RWPE1 (cell line): ENCODE results near the gene VWA5B1.

Source experiments
- CTCF ChIA-PET: fragments of 350-600 bp; sonication (Branson Sonifier 250); formaldehyde crosslinking; extraction: SDS; loops from one replicate; lab custom pipeline; 2021; lab: Yijun Ruan, JAX
- POLR2A ChIA-PET: fragments of 400-600 bp; formaldehyde crosslinking; extraction: SDS; loops from one replicate; lab custom pipeline; 2020; ENCODE audit warnings: antibody characterized with exemption; ENCODE audit not compliant: low non-redundant PET; lab: Yijun Ruan, JAX
- DNase-seq: peaks from one replicate; pipeline ENCODE4 v3.0.0; 2012; ENCODE audit warnings: low spot score
- H3K27ac ChIP-seq: fragments of 450-650 bp; 2 replicates; pipeline ENCODE4 v1.5.1; 2017
- CTCF ChIP-seq: fragments of 450-650 bp; conservative IDR thresholded peaks from 2 replicates; pipeline ENCODE4 v1.5.1; 2017; ENCODE audit warnings: low read depth, mild to moderate bottlenecking

Gene VWA5B1

DNA sequence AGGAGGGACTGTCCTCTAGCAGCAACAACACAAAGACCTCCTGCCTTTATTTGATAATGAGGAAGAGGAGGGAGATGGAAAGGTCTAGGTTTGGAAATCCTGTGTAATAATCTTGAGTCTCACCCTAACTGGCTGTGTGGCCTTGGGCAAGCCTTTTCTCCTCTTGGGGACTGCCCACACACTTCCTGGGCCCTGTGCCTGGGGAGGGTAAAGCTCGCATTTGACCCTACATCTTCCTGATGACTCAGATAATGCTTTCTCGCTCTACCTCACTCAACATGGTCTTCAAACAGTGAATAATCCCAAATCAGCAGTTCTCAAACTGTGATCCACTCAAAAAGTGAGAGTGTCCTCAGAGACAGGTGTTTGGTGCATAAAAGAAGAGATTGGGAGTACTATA is 81.2 kb downstream of the VWA5B1 start:
- ChIA-PET POLR2A (no interaction called here), CTCF (no interaction called here)
- DNase-seq = no peak
- H3K27ac ChIP-seq = no peak overlapping the region
- TF ChIP-seq CTCF = no peak

GRCh38 chr1:20372676-20373075 is 82.0 kb downstream of the VWA5B1 start:
- no peak overlapping the region for H3K27ac ChIP-seq
- TF ChIP-seq CTCF = no peak
- no peak for DNase-seq
- ChIA-PET POLR2A (no interaction called here), CTCF (interaction anchor here (0.6 to 1.2 kb wide), 2 partner anchors 59 to 746 kb away, joined by 3 read pairs; no protein-coding TSS in a partner anchor)

- no peak for DNase-seq
- H3K27ac ChIP-seq = no peak overlapping the region
- no peak for TF ChIP-seq CTCF
- ChIA-PET CTCF (interaction anchor here (0.6 to 1.2 kb wide), 3 partner anchors 58 to 746 kb away, joined by 3 to 4 read pairs (median 3); no protein-coding TSS in a partner anchor), POLR2A (no interaction called here)
These were observed 82.6 kb downstream of the VWA5B1 start for GRCh38 chr1:20373286-20373685.

- ChIA-PET CTCF (interaction anchor here (0.6 to 2.2 kb wide), 4 partner anchors 12 to 160 kb away, joined by 3 to 10 read pairs (median 4); no protein-coding TSS in a partner anchor), POLR2A (no interaction called here)
- H3K27ac ChIP-seq = no peak overlapping the region
- DNase-seq = no peak
- TF ChIP-seq CTCF = no peak
These were observed 83.1 kb downstream of the VWA5B1 start for GRCh38 chr1:20373764-20374163.

DNA sequence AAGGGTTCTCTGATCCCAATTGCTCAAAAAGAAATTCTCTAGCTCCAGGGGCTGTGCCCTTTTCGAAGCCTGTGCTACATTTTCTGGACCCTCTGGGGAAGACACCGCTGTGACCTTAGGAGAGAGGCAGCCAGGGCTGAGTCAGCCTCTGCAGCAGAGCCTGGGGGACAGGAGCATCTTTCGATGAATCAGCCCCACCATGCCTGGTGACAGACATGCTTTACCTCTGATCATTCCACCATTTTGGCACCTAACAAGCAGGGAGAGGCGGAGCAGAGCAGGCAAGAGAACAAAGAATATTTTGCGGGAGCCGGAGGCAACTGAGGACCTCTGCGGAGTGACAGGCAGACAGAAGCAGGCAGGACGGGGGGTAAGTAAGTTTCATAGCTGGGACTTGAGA is 84.9 kb downstream of the VWA5B1 start:
- H3K27ac ChIP-seq = no peak overlapping the region
- no peak for DNase-seq
- CTCF ChIA-PET = interaction anchor here (0.6 to 2.2 kb wide), 2 partner anchors 14 to 109 kb away, joined by 3 to 10 read pairs; no protein-coding TSS in a partner anchor
- POLR2A ChIA-PET = no interaction called here
- no peak for TF ChIP-seq CTCF

DNA sequence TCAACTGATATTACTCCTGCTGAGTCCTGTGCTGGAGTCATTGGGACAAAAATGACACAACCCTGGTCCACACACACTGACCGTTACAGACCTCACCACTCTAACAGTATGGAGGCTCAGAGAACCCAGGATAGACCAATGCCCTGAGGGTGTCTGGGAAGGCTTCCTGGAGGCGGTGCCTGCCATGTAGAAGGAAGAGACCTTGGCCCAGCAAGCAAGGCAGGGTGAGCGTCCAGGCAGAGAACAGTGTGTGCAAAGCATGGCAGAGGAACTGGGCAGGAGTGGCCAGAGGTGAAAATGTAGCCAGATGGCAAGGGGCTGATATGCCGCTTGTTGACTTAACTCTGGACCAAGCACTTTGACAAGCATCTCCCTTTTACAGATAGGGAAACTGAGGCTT is 85.5 kb downstream of the VWA5B1 start:
- no peak for TF ChIP-seq CTCF
- CTCF ChIA-PET = interaction anchor here (0.6 to 0.8 kb wide), 2 partner anchors 138 to 148 kb away, joined by 3 read pairs; no protein-coding TSS in a partner anchor
- POLR2A ChIA-PET = no interaction called here

More for the DNA sequence above, 85.5 kb downstream of the VWA5B1 start:
- H3K27ac ChIP-seq = no peak overlapping the region
- no peak for DNase-seq
